Transverse colon (tissue), 3 donors: Measurements from ENCODE around the gene MADD.
"Not testable (repeated sequence)": the region's sequence is repeated elsewhere in the genome, so short reads cannot be mapped to it uniquely, and the experiment has no call there.

Experiments used
- CTCF ChIP-seq, 5 experiments: fragments of 200-600 bp in 3 of 5; fragments of 450-650 bp in 2 of 5; sonication (generic) in 3 of 5; IDR thresholded peaks; 1 replicate in 2 of 5; 2 replicates in 3 of 5; pipeline ENCODE4 v1.5.1; 2016 to 2017; ENCODE audit warnings: antibody characterized with exemption in 5 of 5, inconsistent platforms in 3 of 5, mild to moderate bottlenecking in 2 of 5, moderate library complexity in 1 of 5
- POLR2A ChIP-seq: fragments of 450-650 bp; IDR thresholded peaks from one replicate; pipeline ENCODE4 v1.6.1; 2016; ENCODE audit warnings: antibody characterized with exemption, mild to moderate bottlenecking, moderate library complexity

DNA sequence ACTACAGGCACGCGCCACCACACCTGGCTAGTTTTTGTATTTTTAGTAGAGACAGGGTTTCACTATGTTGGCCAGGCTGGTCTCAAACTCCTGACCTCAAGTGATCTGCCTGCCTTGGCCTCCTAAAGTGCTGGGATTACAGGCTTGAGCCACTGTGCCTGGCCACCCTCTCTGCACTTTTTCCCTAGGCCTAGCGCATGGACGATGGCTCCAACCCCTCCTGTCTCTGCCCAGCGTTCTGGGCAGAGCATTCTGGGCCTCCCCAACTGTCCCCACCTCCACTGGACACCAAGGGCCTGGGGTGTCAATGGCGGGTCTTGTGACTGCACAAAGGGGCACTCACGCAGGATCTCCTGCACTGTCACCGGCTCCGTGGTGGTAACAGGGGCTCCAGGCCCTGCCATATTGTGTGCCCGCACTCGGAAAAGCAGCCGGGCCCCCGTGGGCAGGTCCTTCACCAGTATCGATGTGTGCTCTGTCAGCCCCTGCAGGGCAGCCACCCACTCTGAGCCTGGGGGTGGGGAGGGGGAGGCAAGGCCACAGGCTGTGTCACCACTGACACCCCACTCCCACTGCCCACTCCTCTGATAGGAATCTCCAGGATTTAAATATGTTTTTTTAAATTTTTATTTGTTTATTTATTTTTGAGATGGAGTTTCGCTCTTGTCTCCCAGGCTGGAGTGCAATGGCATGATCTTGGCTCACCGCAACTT lies 64.9 kb downstream of the MADD start:
- not testable (repeated sequence) for TF ChIP-seq POLR2A; CTCF (IDR thresholded peaks at IDR 0.05)
